ENCODE results near the gene METAP1. TPM values are rescaled to one million over a fixed set of nuclear protein-coding genes. Genes with fewer than 3 reads are reported as not detected.
A peak's percentile ranks its signal among the peaks of the same experiment; 100 is the strongest.
"Not testable (repeated sequence)": the region's sequence is repeated elsewhere in the genome, so short reads cannot be mapped to it uniquely, and the experiment has no call there.

The METAP1 gene
- total RNA-seq (2014; rRNA removed; shearing (Covaris generic)) = 60.8 and 61.1 TPM in 2 replicates
- 80.1 and 114 TPM in 2 replicates for polyA plus RNA-seq (2014; cell fraction: nucleus; rRNA removed)

DNA sequence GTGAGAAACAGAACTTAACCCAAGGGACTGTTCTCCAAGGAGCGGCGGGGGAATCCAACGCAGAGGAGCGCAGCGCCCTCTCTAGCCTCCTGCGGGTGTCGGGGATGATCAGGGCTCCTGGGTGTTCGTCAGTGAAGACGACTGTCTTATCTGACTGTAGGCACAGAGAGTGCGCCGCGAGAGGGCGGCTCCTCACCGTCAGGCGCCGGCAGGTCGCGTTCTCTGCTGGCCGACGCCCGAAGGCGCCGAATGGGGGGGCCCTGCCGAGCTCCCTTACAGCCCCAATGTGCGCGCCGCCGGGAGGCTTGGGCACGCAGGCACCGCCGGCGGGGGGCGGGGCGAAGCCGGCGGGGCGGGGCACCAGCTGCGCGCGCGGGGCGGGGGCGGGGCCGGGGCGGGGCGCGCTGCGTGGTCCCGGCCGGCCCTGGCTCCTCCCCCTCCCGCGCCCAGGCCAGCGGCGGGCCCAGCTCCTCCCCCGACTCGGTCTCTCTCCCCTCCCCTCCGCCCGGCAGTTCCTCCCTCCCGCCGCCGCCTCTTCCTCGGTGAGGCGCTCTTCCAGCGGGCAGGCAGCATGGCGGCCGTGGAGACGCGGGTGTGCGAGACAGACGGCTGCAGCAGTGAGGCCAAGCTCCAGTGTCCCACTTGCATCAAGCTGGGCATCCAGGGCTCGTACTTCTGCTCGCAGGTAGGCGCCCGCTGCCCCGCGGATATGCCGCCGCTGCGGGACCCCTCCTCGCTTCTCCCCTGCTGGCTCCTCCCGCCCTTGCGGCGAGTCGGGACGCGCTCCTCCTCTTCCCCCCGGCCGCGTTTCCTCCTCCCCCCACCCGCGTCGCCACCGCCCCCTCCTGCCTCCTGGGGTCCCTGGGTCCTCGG is at the start of gene METAP1:
Gene METAP1, plus strand, starts transcription at position 539 of the 873 bp plus-strand sequence. Its CDS starts 33 bp downstream, at position 572.
- peak; percentile 92 for DNase-seq (ENCODE audit: extremely low read depth, low read depth)

- no peak for DNase-seq (ENCODE audit: extremely low read depth, low read depth)
Measured at GRCh38 chr4:98946359-98946758, 49.2 kb upstream of the METAP1 start.

DNA sequence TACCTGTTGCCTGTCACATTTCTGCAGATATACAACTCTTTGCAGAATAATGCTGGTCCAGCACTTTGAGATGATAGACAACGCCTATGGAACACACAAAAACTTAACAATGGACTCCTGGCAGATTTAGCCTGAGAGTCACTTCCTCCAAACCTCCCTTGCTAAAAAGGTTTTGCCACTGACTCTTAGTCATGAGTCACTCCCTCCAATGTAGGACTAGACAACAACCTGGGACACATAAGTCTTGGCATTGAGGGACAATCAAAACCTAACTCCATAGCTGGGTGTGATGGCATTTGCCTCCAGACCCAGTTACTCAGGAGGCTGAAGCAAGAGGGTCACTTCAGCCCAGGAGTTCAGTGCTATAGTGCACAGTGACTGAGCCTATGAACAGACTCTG is 44.6 kb upstream of the METAP1 start:
- no peak for DNase-seq (ENCODE audit: extremely low read depth, low read depth)

- no peak for DNase-seq (ENCODE audit: extremely low read depth, low read depth)
Measured at GRCh38 chr4:98951710-98952109, 43.8 kb upstream of the METAP1 start.

GRCh38 chr4:98955229-98955628 is 40.3 kb upstream of the METAP1 start:
- DNase-seq (ENCODE audit: extremely low read depth, low read depth) = no peak

GRCh38 chr4:98958065-98958464 is 37.5 kb upstream of the METAP1 start:
- no peak for DNase-seq (ENCODE audit: extremely low read depth, low read depth)

DNA sequence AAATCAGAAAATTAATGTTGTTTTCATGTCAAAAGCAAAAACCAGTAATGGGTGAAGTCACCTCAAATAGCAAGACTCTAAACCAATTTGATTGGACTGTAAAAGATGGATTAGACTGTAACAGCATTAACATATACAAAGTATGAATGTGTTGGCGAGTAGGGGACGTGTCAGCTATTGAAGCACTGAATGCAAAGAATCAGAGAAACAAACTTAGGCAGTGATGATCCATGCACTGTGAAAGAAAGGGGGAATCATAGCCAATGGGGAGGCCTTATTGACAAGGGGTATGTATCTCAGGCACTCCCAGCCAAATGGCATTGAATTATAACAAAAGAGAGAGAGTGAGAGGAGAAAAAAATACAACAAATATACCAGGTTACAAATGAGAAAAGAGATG is 36.1 kb upstream of the METAP1 start:
- no peak for DNase-seq (ENCODE audit: extremely low read depth, low read depth)

GRCh38 chr4:98961770-98962169 is 33.8 kb upstream of the METAP1 start:
- no peak for DNase-seq (ENCODE audit: extremely low read depth, low read depth)

DNA sequence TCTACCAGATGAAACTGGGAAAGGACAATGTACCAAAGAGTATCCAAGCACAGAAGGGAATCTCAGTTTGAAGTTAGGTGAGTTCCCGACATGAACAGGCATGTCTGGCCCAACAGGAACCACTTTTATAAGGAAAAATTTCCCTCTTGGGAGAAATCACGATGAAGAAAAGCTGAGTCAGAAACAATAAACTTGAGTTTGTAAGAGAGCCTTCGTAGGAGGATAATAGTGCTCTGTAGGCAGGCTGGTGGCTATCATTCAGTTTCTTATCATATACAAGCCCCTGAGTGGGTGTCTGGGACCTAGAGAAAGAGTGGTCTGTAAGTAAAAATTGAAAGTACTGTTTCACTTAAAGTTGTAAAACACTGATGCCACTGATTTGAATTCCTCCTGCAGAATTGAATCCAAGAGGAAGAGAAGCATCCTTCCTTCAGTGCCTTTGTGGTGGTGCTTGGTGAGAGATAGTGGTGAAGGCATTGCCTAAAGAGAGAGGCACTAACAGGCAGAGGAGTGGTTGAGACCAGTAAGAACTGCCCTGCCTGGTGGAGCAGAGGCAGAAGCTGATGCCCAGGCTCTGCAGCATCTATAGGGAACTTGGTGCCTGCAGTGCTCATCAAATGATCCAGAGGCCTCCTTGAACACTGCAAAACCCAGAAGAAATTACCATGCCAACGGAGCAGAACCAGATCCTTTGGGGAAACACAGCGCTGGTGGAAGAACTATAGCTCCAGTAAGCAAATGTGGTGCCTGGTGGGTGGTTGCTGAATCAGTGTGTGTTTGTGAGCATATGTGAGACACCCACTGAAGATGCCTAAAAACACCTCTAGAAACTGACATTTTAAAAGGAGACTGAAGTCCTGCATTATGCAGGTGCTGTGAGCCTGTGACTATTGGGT is 31.7 kb upstream of the METAP1 start:
- no peak for DNase-seq (ENCODE audit: extremely low read depth, low read depth)

DNA sequence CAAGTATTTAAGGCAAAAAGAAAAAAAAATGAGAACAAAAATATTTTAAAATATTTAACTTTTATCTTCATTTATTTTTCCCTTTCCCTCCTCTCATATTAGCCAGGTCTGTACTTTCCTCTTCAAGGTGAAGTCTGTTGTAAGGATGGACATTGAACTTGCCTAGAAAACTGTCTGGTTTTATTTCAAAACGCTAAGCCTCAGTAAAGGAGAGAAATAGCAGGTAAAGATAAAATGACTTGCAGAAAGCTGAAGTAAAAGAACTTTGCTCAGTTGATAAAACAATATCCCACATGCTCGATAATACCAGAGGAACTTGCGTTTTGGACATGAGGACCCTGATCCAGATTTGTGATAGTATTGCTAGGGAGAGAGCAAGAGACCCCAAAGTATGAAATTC is 28.6 kb upstream of the METAP1 start:
- DNase-seq (ENCODE audit: extremely low read depth, low read depth) = no peak

- no peak for DNase-seq (ENCODE audit: extremely low read depth, low read depth)
Measured at GRCh38 chr4:98967786-98968329, 27.7 kb upstream of the METAP1 start.

DNA sequence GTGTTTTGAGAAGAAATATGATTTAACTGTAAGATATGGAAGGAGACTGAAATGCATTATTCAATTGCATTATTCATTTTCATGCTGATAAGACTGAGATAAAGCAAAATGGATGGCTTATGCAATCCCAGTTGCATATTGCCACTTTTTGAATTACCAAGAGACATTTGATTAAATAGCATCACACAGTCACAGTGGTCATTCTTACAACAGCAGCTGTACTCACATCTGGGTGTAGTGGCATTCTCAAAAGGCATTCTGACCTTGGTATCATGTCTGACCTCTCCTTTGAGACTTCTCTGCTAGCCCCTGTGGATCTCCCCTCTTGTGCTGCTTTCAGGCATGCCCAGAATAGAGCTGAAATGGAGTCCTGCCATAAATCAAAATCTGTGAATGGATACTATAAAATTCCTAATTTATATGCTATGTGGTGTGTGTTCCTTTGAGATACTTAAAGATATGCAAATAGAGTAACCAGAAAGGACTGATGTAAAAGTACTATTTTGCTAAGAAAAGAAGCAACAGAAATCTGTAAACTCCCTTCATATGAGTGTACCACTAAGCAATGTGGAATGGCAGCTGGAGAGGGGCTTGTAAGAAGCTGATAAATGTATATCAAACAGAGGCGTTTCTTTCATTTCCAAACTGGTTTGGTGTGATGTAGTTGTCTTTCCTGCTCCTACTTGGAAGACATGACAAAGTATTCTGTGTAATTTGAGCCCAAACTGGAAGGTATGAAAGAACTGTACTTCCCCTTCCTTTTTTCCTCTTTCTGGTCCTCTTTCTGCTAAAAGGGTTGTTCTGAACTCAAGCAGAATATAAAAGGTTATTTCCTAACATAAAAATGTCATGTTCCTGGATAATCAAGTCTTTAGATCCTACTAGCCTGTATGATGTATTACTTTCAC is 25.4 kb upstream of the METAP1 start:
- no peak for DNase-seq (ENCODE audit: extremely low read depth, low read depth)

DNA sequence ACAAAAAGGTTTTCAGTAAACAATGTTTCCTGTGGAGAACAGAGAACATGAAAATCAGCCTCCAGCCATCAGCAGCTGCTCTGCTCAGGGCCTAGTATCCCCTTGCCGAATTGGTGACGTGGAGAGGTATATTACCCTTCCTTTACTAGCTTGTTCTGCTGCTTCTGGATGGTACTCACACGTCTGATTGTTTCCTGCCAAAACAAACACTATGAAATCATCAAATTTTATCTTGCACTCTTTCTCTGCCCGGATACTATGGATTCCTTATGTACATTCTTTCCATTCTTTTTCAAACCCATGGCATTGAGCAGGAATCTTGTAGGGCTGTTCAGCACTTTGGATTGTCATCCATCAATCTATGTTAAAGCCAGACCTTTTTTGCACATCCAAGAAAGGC is 18.8 kb upstream of the METAP1 start:
- no peak for DNase-seq (ENCODE audit: extremely low read depth, low read depth)

- DNase-seq (ENCODE audit: extremely low read depth, low read depth) = no peak
Measured at GRCh38 chr4:98977557-98977956, 18.0 kb upstream of the METAP1 start.

GRCh38 chr4:98987720-98988119 is 7.8 kb upstream of the METAP1 start:
- no peak for DNase-seq (ENCODE audit: extremely low read depth, low read depth)

DNA sequence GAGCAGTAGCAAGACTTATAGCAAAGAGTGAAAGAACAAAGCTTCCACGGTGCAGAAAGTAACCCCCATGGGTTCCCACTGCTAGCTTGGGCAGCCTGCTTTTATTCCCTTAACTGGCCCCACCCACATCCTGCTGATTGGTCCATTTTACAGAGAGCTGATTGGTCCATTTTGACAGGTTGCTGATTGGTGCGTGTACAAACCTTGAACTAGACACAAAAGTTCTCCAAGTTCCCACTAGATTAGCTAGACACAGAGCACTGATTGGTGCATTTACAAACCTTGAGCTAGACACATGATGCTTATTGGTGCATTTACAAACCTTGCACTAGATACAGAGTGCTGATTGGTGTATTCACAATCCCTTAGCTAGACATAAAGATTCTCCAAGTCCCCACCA is 2.7 kb upstream of the METAP1 start:
- DNase-seq (ENCODE audit: extremely low read depth, low read depth) = not testable (repeated sequence)

GRCh38 chr4:98993419-98994071 is 2.0 kb upstream of the METAP1 start:
- DNase-seq (ENCODE audit: extremely low read depth, low read depth) = no peak

GRCh38 chr4:98994474-98995182 is 893 bp upstream of the METAP1 start:
- no peak for DNase-seq (ENCODE audit: extremely low read depth, low read depth)
